Stimulated activated memory B cell treated with anti-CD40 and anti-IgM and Interleukin-4, amounts not matched to agents 10 μg/mL and 1 μg/mL and 100 μg/mL, for 72 hours (primary cell): ENCODE data around the gene DNAH12.
A peak's percentile ranks its signal among the peaks of the same experiment; 100 is the strongest.

Experiments used
- ATAC-seq: fragments of 150-1000 bp; cut with Tn5 transposase; 2 replicates; pipeline ENCODE4 v1.10.0; 2021
- H3K27ac Mint-ChIP-seq: one replicate; pipeline ENCODE4 v1.8.0; 2022; ENCODE audit warnings: mild to moderate bottlenecking, mixed read lengths
- H3K27me3 Mint-ChIP-seq: one replicate; pipeline ENCODE4 v1.8.0; 2022; ENCODE audit warnings: mixed read lengths
- H3K36me3 Mint-ChIP-seq: one replicate; pipeline ENCODE4 v1.8.0; 2022; ENCODE audit warnings: mixed read lengths
- H3K4me1 Mint-ChIP-seq: one replicate; pipeline ENCODE4 v1.8.0; 2022; ENCODE audit warnings: mixed read lengths
- H3K4me3 Mint-ChIP-seq: one replicate; pipeline ENCODE4 v1.8.0; 2022; ENCODE audit warnings: mild to moderate bottlenecking, moderate library complexity, mixed read lengths
- H3K9me3 Mint-ChIP-seq: one replicate; pipeline ENCODE4 v1.8.0; 2022; ENCODE audit warnings: mixed read lengths

Gene DNAH12, protein sequence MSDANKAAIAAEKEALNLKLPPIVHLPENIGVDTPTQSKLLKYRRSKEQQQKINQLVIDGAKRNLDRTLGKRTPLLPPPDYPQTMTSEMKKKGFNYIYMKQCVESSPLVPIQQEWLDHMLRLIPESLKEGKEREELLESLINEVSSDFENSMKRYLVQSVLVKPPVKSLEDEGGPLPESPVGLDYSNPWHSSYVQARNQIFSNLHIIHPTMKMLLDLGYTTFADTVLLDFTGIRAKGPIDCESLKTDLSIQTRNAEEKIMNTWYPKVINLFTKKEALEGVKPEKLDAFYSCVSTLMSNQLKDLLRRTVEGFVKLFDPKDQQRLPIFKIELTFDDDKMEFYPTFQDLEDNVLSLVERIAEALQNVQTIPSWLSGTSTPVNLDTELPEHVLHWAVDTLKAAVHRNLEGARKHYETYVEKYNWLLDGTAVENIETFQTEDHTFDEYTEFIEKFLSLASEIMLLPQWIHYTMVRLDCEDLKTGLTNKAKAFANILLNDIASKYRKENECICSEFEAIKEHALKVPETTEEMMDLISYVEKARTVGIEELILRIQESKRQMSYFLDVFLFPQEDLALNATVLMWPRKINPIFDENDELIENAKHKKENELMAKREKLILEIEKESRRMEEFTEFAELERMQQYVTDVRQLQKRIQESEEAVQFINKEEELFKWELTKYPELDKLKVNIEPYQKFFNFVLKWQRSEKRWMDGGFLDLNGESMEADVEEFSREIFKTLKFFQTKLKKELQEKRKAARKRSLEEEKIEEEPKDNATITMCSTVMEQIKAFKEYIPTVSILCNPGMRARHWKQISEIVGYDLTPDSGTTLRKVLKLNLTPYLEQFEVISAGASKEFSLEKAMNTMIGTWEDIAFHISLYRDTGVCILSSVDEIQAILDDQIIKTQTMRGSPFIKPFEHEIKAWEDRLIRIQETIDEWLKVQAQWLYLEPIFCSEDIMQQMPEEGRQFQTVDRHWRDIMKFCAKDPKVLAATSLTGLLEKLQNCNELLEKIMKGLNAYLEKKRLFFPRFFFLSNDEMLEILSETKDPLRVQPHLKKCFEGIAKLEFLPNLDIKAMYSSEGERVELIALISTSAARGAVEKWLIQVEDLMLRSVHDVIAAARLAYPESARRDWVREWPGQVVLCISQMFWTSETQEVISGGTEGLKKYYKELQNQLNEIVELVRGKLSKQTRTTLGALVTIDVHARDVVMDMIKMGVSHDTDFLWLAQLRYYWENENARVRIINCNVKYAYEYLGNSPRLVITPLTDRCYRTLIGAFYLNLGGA (N-terminal part only)

GRCh38 chr3:57544181-57545125 is at the start of gene DNAH12:
TSS of gene DNAH12 (minus strand) at chr3:57544344. CDS start at chr3:57542870, 1,474 bp downstream.
- ATAC-seq, result no peak
- Mint-ChIP-seq H3K4me1 (peaks cover 12% of the 10 kb centered on the region), H3K27me3 (no peaks in the 10 kb centered on the region), H3K9me3 (no peaks in the 10 kb centered on the region), H3K36me3 (no peaks in the 10 kb centered on the region), H3K4me3 (no peak within 1 kb of the TSS), H3K27ac (no peak within 1 kb of the TSS)

GRCh38 chr3:57592306-57592705 is 48.2 kb upstream of the DNAH12 start:
- ATAC-seq, result no peak
- Mint-ChIP-seq H3K4me1 (peaks cover 43% of the 10 kb centered on the region), H3K27me3 (no peaks in the 10 kb centered on the region), H3K27ac (no peak overlapping the region), H3K36me3 (peaks cover 12% of the 10 kb centered on the region), H3K9me3 (no peaks in the 10 kb centered on the region), H3K4me3 (no peak overlapping the region)

GRCh38 chr3:57587905-57588304 is 43.8 kb upstream of the DNAH12 start:
- H3K27me3 Mint-ChIP-seq, result no peaks in the 10 kb centered on the region
- no peak for ATAC-seq
- no peaks in the 10 kb centered on the region for H3K9me3 Mint-ChIP-seq
- H3K4me1 Mint-ChIP-seq, result peaks cover 38% of the 10 kb centered on the region
- H3K27ac Mint-ChIP-seq, result no peak overlapping the region
- H3K36me3 Mint-ChIP-seq, result peaks cover 7% of the 10 kb centered on the region
- no peak overlapping the region for H3K4me3 Mint-ChIP-seq

DNA sequence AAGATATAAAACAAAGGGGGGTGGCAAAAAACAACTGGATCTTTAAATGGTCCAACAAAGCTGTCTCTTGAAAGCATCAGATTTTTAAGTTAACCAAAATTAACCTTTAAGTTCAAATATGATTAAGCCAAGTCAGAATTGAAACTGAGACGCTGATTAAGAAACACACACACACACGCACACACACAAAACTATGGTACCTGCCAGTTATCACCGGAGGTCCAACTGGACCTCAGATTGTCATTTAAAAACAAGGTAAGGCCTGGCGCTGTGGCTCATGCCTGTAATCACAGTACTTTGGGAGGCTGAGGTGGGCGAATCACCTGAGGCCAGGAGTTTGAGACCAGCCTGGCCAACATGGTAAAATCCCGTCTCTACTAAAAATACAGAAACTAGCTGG is 42.6 kb upstream of the DNAH12 start:
- Mint-ChIP-seq H3K27me3 (no peaks in the 10 kb centered on the region), H3K4me1 (peaks cover 30% of the 10 kb centered on the region), H3K36me3 (peaks cover 4% of the 10 kb centered on the region), H3K9me3 (no peaks in the 10 kb centered on the region), H3K4me3 (no peak overlapping the region), H3K27ac (peak overlapping the region; percentile 37)
- no peak for ATAC-seq

GRCh38 chr3:57583544-57583943 is 39.4 kb upstream of the DNAH12 start:
- Mint-ChIP-seq H3K36me3 (no peaks in the 10 kb centered on the region), H3K27me3 (no peaks in the 10 kb centered on the region), H3K4me1 (peaks cover 30% of the 10 kb centered on the region), H3K9me3 (no peaks in the 10 kb centered on the region), H3K4me3 (no peak overlapping the region), H3K27ac (no peak overlapping the region)
- ATAC-seq, result no peak

DNA sequence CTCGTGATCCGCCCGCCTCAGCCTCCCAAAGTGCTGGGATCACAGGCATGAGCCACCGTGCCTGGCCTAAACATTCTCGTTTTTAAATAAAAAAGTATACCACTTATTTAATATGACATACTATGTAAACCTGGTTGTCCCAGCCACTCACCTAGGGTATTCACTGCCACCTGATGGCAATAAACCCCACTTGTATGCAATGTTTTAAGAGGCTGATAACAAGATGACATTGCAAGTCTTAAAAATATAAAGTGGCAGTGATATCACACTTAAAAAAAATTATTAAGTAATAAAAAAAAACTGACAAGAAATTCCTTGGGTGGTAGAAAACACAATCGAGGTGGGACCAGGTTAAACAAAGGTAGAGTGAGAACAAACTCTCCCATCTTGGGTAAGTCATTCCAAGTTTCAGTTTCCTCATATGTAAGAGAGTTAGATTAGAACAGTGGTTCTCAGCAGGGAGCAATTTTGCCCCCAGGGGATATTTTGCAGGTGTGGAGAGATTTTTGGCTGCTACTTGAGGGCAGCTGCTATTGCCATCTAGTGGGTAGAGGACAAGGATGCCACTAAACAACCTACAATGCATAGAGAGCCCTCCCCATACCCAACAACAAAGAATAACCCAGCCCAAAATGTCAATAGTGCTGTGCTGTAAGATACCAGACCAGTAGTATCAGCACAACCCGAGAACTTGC is 38.5 kb upstream of the DNAH12 start:
- Mint-ChIP-seq H3K27me3 (no peaks in the 10 kb centered on the region), H3K9me3 (no peaks in the 10 kb centered on the region), H3K36me3 (peaks cover 2% of the 10 kb centered on the region), H3K27ac (no peak overlapping the region), H3K4me3 (no peak overlapping the region), H3K4me1 (peaks cover 24% of the 10 kb centered on the region)
- ATAC-seq, result no peak

DNA sequence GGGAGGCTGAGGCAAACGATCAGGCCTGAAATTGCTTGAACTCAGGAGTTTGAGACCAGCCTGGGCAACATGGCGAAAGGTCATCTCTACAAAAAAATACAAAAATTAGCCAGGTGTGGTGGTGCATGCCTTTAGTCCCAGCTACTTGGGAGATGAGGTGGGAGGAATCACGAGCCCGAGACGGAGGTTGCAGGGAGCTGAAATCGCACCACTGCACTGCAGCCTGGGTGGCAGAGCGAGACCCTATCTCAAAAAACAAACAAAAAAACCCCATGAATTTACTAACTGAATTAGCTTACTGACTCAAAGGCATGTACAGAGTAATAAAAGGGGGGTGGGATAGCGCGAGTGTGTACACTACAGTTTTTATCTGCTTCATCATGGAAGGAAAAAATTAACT is 33.7 kb upstream of the DNAH12 start:
- Mint-ChIP-seq H3K27ac (peak overlapping the region; percentile 61), H3K27me3 (no peaks in the 10 kb centered on the region), H3K4me3 (no peak overlapping the region), H3K4me1 (peaks cover 9% of the 10 kb centered on the region), H3K36me3 (peaks cover 28% of the 10 kb centered on the region), H3K9me3 (no peaks in the 10 kb centered on the region)
- ATAC-seq, result no peak

GRCh38 chr3:57575966-57576626 is 32.0 kb upstream of the DNAH12 start:
- no peak overlapping the region for H3K4me3 Mint-ChIP-seq
- no peaks in the 10 kb centered on the region for H3K27me3 Mint-ChIP-seq
- H3K36me3 Mint-ChIP-seq, result peaks cover 36% of the 10 kb centered on the region
- H3K9me3 Mint-ChIP-seq, result no peaks in the 10 kb centered on the region
- H3K4me1 Mint-ChIP-seq, result peaks cover 7% of the 10 kb centered on the region
- H3K27ac Mint-ChIP-seq, result no peak overlapping the region
- no peak for ATAC-seq

DNA sequence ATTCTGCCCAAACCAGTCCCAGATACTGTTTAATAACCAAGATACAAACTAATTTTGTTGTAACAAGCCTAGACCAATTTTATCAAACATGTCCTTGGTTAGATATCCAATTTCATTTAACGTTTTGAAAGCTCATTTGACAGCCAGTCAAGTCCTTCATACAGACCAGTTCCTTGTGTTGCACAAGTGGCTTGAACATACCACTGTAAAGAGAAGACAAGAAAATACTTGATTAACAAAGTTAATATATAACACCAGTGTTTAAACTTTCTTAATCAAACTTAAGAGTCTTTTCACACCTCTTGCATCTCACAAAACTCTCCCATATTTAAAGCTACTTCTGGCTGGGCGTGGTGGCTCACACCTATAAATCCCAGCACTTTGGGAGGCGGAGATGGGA is 28.0 kb upstream of the DNAH12 start:
- ATAC-seq, result no peak
- Mint-ChIP-seq H3K4me1 (peaks cover 3% of the 10 kb centered on the region), H3K36me3 (peaks cover 40% of the 10 kb centered on the region), H3K4me3 (no peak overlapping the region), H3K9me3 (no peaks in the 10 kb centered on the region), H3K27ac (no peak overlapping the region), H3K27me3 (no peaks in the 10 kb centered on the region)

- Mint-ChIP-seq H3K27ac (no peak overlapping the region), H3K36me3 (peaks cover 32% of the 10 kb centered on the region), H3K4me1 (no peaks in the 10 kb centered on the region), H3K27me3 (no peaks in the 10 kb centered on the region), H3K4me3 (no peak overlapping the region), H3K9me3 (no peaks in the 10 kb centered on the region)
- no peak for ATAC-seq
Measured at GRCh38 chr3:57570878-57571277, 26.7 kb upstream of the DNAH12 start.

DNA sequence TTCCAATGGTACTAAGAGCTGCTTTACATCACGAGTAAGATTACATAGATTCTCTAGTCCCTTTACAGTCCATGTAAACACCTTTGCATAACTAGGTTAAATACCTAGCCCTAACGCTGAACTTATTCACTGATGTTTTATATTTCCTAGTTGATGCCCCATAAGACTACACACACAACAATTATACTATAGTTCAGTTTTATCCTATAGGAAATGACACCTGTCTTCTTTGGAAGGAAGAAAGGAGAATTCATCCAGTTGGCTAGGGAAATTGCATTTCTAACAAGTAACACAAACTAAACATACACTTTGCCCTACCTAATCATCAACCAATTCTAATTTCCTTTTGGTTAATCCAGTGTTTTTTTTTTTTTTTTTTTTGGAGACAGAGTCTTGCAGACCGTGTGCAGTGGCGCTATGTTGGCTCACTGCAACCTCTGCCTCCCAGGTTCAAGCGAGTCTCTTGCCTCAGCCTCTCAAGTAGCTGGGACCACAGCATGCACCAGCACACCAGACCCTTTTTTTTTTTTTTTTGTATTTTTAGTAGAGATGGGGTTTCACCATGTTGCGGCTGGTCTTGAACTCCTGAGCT is 25.8 kb upstream of the DNAH12 start:
- no peak for ATAC-seq
- H3K36me3 Mint-ChIP-seq, result peaks cover 22% of the 10 kb centered on the region
- H3K4me3 Mint-ChIP-seq, result no peak overlapping the region
- no peaks in the 10 kb centered on the region for H3K9me3 Mint-ChIP-seq
- no peak overlapping the region for H3K27ac Mint-ChIP-seq
- no peaks in the 10 kb centered on the region for H3K4me1 Mint-ChIP-seq
- H3K27me3 Mint-ChIP-seq, result no peaks in the 10 kb centered on the region

DNA sequence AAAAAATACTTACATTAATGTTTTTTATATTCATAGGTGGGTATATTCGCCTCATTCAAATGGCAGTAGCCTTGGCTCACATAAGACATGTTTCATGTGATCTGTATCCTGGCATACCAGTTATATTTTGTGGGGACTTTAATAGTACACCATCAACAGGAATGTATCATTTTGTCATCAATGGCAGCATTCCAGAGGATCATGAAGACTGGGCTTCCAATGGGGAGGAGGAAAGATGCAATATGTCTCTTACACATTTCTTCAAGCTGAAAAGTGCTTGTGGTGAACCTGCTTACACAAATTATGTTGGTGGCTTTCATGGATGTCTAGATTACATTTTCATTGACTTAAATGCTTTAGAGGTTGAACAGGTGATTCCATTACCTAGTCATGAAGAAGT is 15.4 kb upstream of the DNAH12 start:
- Mint-ChIP-seq H3K9me3 (no peaks in the 10 kb centered on the region), H3K27ac (no peak overlapping the region), H3K27me3 (no peaks in the 10 kb centered on the region), H3K4me1 (peaks cover 41% of the 10 kb centered on the region), H3K4me3 (no peak overlapping the region), H3K36me3 (peaks cover 14% of the 10 kb centered on the region)
- no peak for ATAC-seq

DNA sequence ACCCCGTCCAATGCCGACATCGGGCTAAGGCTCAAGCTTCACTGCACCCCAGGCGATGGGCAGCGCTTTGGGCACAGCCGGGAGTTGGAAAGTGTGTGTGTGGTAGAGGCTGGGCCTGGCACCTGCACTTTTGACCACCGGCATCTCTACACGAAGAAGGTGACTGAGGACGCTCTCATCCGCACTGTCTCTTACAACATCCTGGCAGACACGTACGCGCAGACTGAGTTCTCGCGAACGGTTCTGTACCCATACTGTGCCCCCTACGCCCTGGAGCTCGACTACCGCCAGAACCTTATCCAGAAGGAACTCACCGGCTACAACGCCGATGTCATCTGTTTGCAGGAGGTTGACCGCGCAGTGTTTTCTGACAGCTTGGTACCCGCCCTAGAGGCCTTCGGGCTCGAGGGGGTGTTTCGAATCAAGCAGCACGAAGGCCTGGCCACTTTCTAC is 13.0 kb upstream of the DNAH12 start:
- Mint-ChIP-seq H3K9me3 (no peaks in the 10 kb centered on the region), H3K36me3 (peaks cover 14% of the 10 kb centered on the region), H3K27ac (peak overlapping the region; percentile 97), H3K4me1 (peaks cover 41% of the 10 kb centered on the region), H3K27me3 (no peaks in the 10 kb centered on the region), H3K4me3 (peak overlapping the region; percentile 93)
- peak; percentile 47 for ATAC-seq
